Kasumi-1 (cell line): ENCODE measurements around the gene TPK1.
"Not testable (repeated sequence)": the region's sequence is repeated elsewhere in the genome, so short reads cannot be mapped to it uniquely, and the experiment has no call there.

Experiments used
- DNase-seq, 2 experiments: peaks; one replicate each; lab custom pipeline; 2025; lab: John Stamatoyannopoulos, UW

Gene TPK1

DNA sequence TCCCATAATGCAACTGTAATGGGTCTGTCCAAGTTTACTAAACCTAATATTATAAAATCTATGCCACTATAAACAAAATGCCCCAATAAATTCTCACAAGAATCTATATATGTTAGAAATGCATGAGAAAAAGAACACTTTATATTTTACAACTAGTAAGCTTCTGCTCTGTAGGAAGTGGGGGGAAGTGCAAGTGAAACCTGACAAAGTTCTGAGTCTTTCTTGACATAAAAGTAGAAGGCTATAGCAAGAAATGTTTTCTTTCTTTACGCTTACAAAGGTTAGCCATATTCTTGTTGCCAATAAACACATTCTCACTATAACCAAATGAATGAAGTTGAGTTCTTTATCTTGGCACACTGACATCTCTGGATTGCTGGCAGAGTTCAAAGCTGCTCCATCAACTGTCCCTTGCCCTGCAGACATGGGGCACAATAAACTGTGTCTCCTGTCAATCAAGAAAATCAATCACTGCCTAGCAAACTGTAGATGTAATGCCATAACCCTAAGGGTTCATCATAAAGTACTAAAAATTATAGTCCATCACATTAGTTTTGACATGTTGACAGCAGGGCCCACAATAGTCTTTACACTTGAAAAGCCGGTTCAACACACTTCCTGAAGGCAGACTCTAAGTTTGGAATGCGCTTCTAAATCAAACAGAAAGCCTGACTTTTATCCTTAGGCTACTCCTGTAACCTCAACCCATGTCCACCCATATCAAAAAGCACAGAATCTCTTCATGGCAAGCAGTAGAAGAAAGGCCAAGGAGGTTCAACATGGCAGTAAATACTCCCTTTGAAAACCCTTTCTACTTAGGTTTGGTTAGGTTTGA is 58.6 kb downstream of the TPK1 start:
- no peak for DNase-seq

DNA sequence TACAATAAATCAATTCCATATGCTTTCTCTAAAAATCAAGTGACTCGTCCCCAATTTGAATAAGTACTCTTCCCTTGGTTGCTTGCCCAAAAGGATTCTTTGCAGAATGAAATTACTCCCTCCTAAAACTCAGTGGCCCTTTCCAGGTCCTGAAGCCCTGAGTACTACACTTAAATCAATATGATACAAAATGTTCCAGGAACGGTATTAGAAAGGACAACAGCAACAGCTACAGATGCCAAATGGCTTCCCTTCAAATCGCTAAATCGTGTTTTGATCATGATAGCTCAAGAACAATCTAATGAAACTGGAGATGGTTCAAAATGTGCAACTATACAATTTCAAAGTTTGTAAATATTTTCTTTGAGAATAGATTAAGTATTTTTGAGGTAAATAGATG is 59.4 kb downstream of the TPK1 start:
- DNase-seq: no peak

- DNase-seq: no peak
Measured at GRCh38 chr7:144775749-144776148, 60.1 kb downstream of the TPK1 start.

DNA sequence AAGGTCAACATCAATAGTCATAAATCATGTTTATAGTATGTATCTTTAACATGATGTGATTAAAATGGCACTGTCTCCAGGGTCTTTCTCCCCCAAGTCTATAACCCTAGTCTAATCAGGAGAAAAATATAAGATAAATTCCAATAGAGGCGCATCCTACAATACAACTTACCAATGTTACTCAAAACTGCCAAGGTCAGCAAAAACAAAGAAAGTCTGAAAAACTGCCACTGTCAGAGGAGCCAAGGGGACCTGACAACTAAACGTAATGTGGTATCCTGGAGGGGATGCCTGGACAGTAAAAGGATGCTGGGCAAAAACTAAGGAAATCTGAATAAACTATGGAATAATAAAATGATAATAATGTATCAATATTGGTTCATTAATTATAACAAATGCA is 63.9 kb downstream of the TPK1 start:
- DNase-seq: no peak

DNA sequence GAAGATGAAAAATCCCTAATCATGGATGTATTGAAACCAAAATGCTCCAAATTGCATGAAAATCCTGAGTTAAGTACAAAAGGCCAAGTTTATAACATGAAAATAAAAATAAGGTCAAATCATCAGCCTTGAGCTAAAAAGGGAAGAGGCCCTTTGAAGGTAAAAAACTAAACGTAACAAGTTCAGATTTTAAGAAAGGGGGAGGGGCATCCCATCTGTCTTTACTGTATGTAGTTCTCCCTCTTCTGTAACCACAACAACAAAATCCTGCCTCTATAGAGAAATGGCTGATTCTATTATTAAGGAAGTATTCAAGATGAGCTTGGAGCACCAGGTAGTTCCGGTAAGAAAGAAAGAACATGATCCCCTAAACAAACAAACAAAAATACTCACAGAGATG is 64.7 kb downstream of the TPK1 start:
- DNase-seq: no peak

- no peak for DNase-seq
Measured at GRCh38 chr7:144769352-144769751, 66.5 kb downstream of the TPK1 start.

DNA sequence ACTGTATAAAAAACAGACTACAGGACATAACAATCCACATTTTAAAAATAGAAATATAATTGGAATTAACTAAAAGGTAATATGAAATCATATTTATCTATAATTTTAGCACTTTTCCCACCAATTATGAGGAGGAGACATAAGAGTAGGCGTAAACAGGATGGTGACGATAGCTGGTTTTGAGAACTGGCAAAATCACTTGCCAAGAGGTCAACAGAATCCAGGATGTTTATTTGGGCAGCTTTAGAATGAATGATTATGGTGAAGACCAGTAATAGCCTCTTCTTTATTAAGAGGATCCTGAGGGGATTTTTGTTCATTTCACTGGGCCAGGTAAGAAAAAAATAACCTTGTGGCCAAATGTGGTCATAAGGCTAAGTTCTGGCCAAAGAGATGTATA is 67.2 kb downstream of the TPK1 start:
- no peak for DNase-seq

DNA sequence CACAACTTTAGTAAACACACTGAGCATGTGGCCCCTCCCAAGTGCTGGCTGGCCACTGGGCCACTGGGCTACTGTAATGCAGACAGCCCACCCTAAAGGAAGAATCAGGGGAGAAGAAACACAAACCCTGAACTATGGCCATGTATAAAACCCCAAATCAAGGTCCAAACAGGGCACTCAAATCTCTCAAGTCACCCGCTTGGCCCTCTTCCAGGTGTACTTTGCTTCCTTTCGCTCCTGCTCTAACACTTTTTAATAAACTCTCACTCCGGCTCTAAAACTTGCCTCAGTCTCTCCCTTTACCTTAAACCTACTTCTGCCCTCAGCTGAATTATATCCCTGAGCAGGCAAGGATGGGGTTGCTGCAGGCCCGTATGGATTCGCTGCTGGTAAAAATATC is 72.6 kb downstream of the TPK1 start:
- DNase-seq: no peak

GRCh38 chr7:144762853-144763252 is 73.0 kb downstream of the TPK1 start:
- no peak for DNase-seq

- no peak for DNase-seq
Measured at GRCh38 chr7:144761493-144761892, 74.4 kb downstream of the TPK1 start.

- DNase-seq: no peak
Measured at GRCh38 chr7:144759653-144760052, 76.2 kb downstream of the TPK1 start.

DNA sequence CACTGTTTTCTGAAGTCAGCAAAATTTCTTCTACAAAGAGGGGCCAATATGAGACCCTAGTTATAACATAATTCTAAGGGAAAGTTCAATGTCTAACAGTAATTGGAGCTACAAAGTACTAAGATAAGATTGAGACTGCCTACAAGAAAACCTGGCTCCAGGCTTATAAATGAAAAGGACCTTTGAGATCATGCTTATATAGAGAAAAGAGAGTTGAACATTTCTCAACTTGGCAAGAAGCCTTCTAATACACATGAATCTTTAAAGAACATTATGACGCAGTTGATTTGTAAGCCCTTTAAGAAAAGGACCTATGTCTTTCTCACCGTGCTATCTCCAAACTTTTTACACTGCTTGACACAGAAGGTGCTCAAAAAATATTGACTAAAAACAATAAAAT is 87.9 kb downstream of the TPK1 start:
- no peak for DNase-seq

DNA sequence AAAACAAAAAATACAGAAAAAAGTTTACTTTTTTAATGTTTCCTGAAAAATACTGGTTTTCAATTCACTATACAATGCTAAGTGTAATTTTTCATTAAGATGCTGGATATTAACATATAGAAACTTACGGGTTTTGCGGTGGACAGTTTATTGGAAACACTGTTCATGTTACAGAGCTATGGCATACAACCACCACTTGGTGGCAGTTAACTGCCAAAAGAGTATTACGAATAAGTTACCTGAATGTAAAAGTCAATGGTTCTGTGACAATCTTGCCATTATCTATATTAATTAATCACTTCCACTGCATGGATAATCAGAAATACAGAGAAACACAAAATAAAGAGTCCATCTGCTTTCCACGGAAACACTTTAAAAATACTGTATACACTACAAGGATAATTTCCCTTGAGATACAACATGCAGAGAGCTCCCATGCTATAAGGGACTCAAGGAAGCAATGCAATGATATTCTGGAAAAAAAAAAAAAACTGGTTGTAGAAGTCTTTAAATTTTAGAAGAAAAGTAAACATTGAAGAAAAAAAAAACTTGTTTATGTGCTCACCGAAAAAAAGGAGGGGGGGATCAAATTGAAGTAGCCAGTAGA is 97.0 kb downstream of the TPK1 start:
- peak; percentile 26 to 44 for DNase-seq

- no peak for DNase-seq
Measured at GRCh38 chr7:144738146-144738545, 97.7 kb downstream of the TPK1 start.

- DNase-seq: no peak
Measured at GRCh38 chr7:144736880-144737493, 98.9 kb downstream of the TPK1 start.

DNA sequence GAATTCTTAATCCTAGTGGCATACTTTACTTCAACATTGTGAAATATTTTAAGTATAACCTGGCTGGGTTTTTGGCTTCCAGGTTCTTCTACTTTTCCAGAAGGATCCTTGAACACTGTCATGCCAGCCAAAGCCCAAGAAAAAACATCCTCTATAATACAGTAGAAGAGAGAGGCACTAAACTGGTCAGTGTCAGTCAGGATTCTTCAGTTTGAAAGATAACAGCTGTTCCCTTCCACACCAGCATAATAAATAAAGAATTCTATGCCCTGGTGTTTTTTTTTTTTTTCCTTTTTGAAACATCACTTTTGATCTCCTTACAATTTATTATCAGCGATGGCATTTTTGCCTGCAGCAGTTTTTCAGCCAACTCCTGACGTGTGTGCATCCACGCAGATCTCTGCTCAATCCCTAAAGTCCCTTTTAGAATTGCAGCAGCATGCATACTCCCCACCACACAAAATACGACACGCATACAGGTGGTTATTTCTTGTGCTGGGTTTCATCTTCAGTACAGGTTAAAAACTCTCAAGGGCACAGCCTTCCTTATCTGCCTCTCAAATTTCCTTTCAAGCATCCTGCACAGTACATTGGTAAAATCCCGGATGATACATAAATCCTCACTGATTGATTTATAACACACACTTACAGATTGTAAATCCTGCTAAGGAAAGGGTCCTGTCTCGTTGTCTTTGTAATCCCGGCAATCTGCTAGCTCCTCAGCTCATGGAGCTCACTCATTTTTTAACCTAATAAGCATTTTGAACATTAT is 100.2 kb downstream of the TPK1 start:
- DNase-seq: no peak

DNA sequence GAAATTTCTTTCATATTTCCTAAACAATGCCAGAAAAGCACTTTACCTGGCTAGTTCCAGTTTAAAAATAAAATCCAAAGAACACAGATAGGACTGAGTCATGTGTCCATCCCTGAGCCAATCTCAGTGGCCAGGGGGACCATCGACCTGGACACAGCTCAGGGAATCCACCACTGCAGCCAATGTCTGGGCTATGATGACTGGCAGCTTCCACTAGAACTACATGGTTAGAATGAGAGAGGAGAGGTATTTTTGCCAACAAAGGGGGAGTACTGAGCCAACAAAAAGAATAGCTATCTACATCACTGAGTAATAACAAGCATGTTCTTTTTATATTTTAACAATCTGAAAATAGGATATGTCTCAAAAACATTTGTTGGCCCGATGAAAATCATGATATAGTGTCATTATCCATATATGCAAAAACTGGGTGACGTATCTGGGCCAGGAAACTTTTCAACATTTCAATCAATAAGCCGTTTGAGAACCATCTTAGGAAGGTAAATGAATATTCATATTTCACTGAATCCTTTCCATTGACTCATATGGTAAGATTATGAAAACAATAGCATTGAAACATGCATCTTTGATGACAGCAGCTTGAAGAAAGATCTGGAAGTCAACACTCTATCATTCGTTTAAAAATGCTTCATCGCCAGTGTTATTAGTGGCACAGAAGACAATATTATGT is 104.0 kb downstream of the TPK1 start:
- DNase-seq: no peak

DNA sequence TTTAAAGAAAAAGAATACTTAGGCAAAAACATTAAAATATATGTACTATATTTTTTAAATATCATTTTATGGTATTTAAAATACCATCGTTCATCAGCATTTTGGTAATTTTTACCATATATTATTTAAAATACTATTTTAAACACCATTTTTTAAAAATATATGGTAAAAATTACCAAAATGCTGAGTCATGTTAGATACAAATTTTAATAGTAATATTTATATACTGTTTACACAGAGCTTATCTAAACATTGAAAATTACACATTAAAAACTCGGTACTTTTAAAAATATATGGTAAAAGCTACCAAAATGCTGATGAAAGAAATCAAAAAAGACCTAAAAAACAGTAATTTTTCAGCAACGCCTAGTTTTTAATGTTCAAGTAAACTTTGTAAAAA is 105.6 kb downstream of the TPK1 start:
- DNase-seq: no peak

- no peak for DNase-seq
Measured at GRCh38 chr7:144729226-144729625, 106.6 kb downstream of the TPK1 start.

DNA sequence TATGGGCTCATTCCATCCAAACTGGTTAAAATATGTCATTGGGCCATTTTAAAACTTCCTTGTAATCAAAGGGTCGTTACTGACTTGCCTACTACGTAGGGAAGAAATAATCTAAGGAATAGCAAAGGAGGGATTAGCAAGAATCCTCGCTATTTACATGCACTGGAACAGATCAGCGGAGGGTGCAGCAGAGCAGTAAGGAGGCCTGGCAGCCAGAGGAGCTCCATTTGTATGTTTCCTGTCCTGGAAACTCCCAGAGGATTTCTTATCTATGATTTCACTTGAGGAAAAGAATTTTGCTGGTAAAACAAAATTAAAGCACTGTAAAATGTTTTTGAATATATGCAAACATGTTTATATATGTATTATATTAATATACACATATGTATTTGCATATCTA is 107.3 kb downstream of the TPK1 start:
- no peak for DNase-seq

GRCh38 chr7:144726840-144727239 is 109.0 kb downstream of the TPK1 start:
- DNase-seq: not testable (repeated sequence)

DNA sequence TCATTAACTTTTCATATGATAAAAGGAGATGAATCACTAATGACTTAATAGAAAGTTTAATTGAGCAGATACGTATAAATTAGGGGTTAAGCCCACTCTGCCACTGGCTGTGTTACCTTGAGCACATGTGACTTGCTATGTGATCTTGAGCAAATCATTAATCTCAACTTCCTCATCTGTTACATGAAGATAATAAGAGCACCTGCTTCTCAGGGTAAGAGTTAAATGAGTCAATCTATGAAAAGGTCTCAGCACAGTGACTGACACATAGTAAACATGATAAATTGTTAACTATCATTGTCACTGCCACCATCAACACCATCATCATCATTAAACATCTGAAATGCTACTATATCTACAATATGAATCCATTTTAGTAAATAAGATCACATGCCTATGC is 110.8 kb downstream of the TPK1 start:
- no peak for DNase-seq
